Kidney tubule cell (primary cell): ENCODE data around the gene HBM.
A peak's percentile ranks its signal among the peaks of the same experiment; 100 is the strongest.
"Not testable (repeated sequence)": the region's sequence is repeated elsewhere in the genome, so short reads cannot be mapped to it uniquely, and the experiment has no call there.

Experiments
- DNase-seq: peaks from one replicate; pipeline ENCODE4 v3.0.0-alpha.2; 2018; ENCODE audit warnings: low spot score

HBM gene

GRCh38 chr16:169014-169413, 3.2 kb downstream of the HBM start:
- DNase-seq = no peak

- DNase-seq = not testable (repeated sequence)
These were observed 4.3 kb downstream of the HBM start for GRCh38 chr16:170088-170507.

GRCh38 chr16:170788-171187, 5.0 kb downstream of the HBM start:
- DNase-seq = no peak

- not testable (repeated sequence) for DNase-seq
These were observed 6.7 kb downstream of the HBM start, which contains the start of gene HBA2 for GRCh38 chr16:172374-172941. Gene HBA2, plus strand, starts transcription at chr16:172876. Its CDS starts 37 bp downstream, at chr16:172913.

- not testable (repeated sequence) for DNase-seq
These were observed 7.6 kb downstream of the HBM start for GRCh38 chr16:173211-173854.

- not testable (repeated sequence) for DNase-seq
These were observed 8.4 kb downstream of the HBM start for GRCh38 chr16:173928-174769.

GRCh38 chr16:175011-175949, 9.5 kb downstream of the HBM start:
- DNase-seq = no peak

- DNase-seq = not testable (repeated sequence)
These were observed 10.2 kb downstream of the HBM start for GRCh38 chr16:176006-176405.

GRCh38 chr16:176477-177382, 11.0 kb downstream of the HBM start, which contains the start of gene HBA1:
Gene HBA1, plus strand, starts transcription at chr16:176680. Its CDS starts 37 bp downstream, at chr16:176717.
- DNase-seq = not testable (repeated sequence)

- no peak for DNase-seq
These were observed 11.6 kb downstream of the HBM start for GRCh38 chr16:177394-177822.

GRCh38 chr16:177981-178667, 12.3 kb downstream of the HBM start:
- DNase-seq = no peak

- no peak for DNase-seq
These were observed 12.9 kb downstream of the HBM start for GRCh38 chr16:178668-179015.

- no peak for DNase-seq
These were observed 13.7 kb downstream of the HBM start for GRCh38 chr16:179211-180092.

- peak; percentile 14 for DNase-seq
These were observed 14.4 kb downstream of the HBM start, which contains the start of gene HBQ1 for GRCh38 chr16:180101-180675. Gene HBQ1, plus strand, starts transcription at chr16:180459. Its CDS starts 28 bp downstream, at chr16:180487.

GRCh38 chr16:180681-181564, 15.1 kb downstream of the HBM start:
- DNase-seq = peak; percentile 77

- DNase-seq = peak; percentile 9
These were observed 15.8 kb downstream of the HBM start for GRCh38 chr16:181565-182021.

- DNase-seq = no peak
These were observed 17.2 kb downstream of the HBM start for GRCh38 chr16:183005-183404.
